K562 (cell line): Measurements from ENCODE around the gene SERINC5. TPM values are rescaled to one million over a fixed set of nuclear protein-coding genes. Genes with fewer than 3 reads are reported as not detected.

Experiments used
- ATF7 ChIP-seq: fragments of 450-650 bp; IDR thresholded peaks from 2 replicates; pipeline ENCODE4 v1.7.1; 2014; ENCODE audit warnings: mild to moderate bottlenecking, moderate library complexity
- CHCHD3 ChIP-seq: fragments of 250-450 bp; sonication (Bioruptor Pico); IDR thresholded peaks from 2 replicates; pipeline ENCODE4 v2.1.2; 2022; ENCODE audit warnings: mild to moderate bottlenecking
- E4F1 ChIP-seq: fragments of 250-450 bp; sonication (Bioruptor Pico); IDR thresholded peaks from 2 replicates; pipeline ENCODE4 v1.5.0; 2021; ENCODE audit warnings: mild to moderate bottlenecking, borderline replicate concordance
- ESRRB ChIP-seq: fragments of 250-450 bp; sonication (Bioruptor Pico); IDR thresholded peaks from 2 replicates; pipeline ENCODE4 v1.5.0; 2020; ENCODE audit warnings: mild to moderate bottlenecking, moderate library complexity, borderline replicate concordance
- HMGXB4 ChIP-seq: sonication (generic); formaldehyde crosslinking; IDR thresholded peaks from 2 replicates; pipeline ENCODE4 v1.8.1; 2023; ENCODE audit warnings: mild to moderate bottlenecking, missing genetic modification reagents
- HNRNPH1 ChIP-seq: fragments of 200-400 bp; formaldehyde crosslinking; optimal IDR thresholded peaks from 2 replicates; pipeline ENCODE3; 2017; ENCODE audit warnings: low read depth, mild to moderate bottlenecking, low read length, moderate library complexity
- KAT8 ChIP-seq: fragments of 450-650 bp; IDR thresholded peaks from 2 replicates; pipeline ENCODE4 v1.6.1; 2016; ENCODE audit warnings: low read depth, mild to moderate bottlenecking
- MBD1 ChIP-seq: fragments of 250-450 bp; sonication (Bioruptor Pico); IDR thresholded peaks from 2 replicates; pipeline ENCODE4 v1.8.0; 2022; ENCODE audit warnings: inconsistent platforms
- NFE2L1 ChIP-seq: fragments of 450-650 bp; IDR thresholded peaks from 2 replicates; pipeline ENCODE4 v1.6.1; 2016; ENCODE audit warnings: missing genetic modification characterization, low read depth, mild to moderate bottlenecking, missing compliant biosample characterization, moderate library complexity, borderline replicate concordance
- SNRNP70 ChIP-seq: fragments of 200-400 bp; formaldehyde crosslinking; optimal IDR thresholded peaks from 2 replicates; pipeline ENCODE3; 2017; ENCODE audit warnings: low read depth, low read length
- SRF ChIP-seq, 2 experiments: fragments of 250-450, 450-650 bp in 1 of 2; sonication (Bioruptor Pico) in 1 of 2; sonication (generic) in 1 of 2; formaldehyde crosslinking; IDR thresholded peaks; 2 replicates each; pipeline versions ENCODE4 v1.5.0 to v1.5.1; 2020 to 2022; ENCODE audit warnings: mild to moderate bottlenecking in 1 of 2, missing genetic modification reagents in 1 of 2
- ZBTB33 ChIP-seq: sonication (generic); formaldehyde crosslinking; IDR thresholded peaks from 2 replicates; pipeline ENCODE4 v1.8.1; 2023; ENCODE audit warnings: mild to moderate bottlenecking, missing genetic modification reagents
- ZNF512 ChIP-seq: IDR thresholded peaks from 2 replicates; pipeline ENCODE4 v1.6.1; 2016; ENCODE audit warnings: missing genetic modification characterization, missing compliant biosample characterization
- ZSCAN32 ChIP-seq: fragments of 450-650 bp; formaldehyde crosslinking; IDR thresholded peaks from 2 replicates; pipeline ENCODE4 v1.4.0; 2020; ENCODE audit warnings: mild to moderate bottlenecking, moderate library complexity
- polyA plus RNA-seq, 8 experiments: library from polyadenylated mRNA; depleted of rRNA in 4 of 8; stranded (reverse) in 5 of 8; unstranded in 3 of 8; fragments of >200 nt; fragmentation: Nextera tagmentation in 2 of 8; fragmentation: Illumina TruSeq in 1 of 8; extraction: Ambion mirVana in 2 of 8; extraction: Trizol in 1 of 8; gene quantifications; 2 replicates each; pipeline versions ENCODE4 v1.2.1 to v1.2.3, GENCODE V29; 2011 to 2014; ENCODE audit warnings: inconsistent platforms in 1 of 8, missing spikeins in 1 of 8
- total RNA-seq, 7 experiments: library from RNA; depleted of rRNA in 6 of 7; stranded (reverse); fragments of >200 nt in 6 of 7; fragmentation: Illumina TruSeq in 2 of 7; extraction: Trizol in 2 of 7; gene quantifications; 2 replicates each; pipeline versions ENCODE4 v1.2.1 to v1.2.3, GENCODE V29; 2011 to 2021; ENCODE audit warnings: low replicate concordance in 1 of 7

The SERINC5 gene
- total and polyA plus RNA-seq, 9 of the 15 experiments (the other 6 are each of a cell fraction or from before 2014, with no cell fraction given): 1.4 to 7.9 (median 3.7) TPM

GRCh38 chr5:80204808-80205614 is 50.8 kb downstream of the SERINC5 start (continued):
- TF ChIP-seq ATF7 (peak; percentile 79), ZNF512 (tag) (no peak; the same call in 1 of the 2 replicates), NFE2L1 (no peak), KAT8 (no peak), HMGXB4 (no peak), CHCHD3 (no peak), ZBTB33 (0 out of 2 replicates have a peak, but pooled peaks have one; percentile 21), ZSCAN32 (no peak), MBD1 (CRISPR knock-in tag) (no peak), SNRNP70 (no peak), ESRRB (CRISPR knock-in tag) (no peak), SRF (CRISPR knock-in tag; IDR thresholded peaks at IDR 0.05) (no peak), HNRNPH1 (no peak), E4F1 (CRISPR knock-in tag) (no peak)
